HG03520 (cell line): ENCODE data around the gene KIF13A.
"Not testable (repeated sequence)": the region's sequence is repeated elsewhere in the genome, so short reads cannot be mapped to it uniquely, and the experiment has no call there.

ENCODE experiments used
- ATAC-seq: cut with Tn5 transposase; IDR thresholded peaks from one replicate; pipeline ENCODE4 v1.9.1; 2021; ENCODE audit warnings: mild to moderate bottlenecking, moderate library complexity; ENCODE audit not compliant: unreplicated experiment

KIF13A gene

GRCh38 chr6:17935188-17936149, 52.0 kb downstream of the KIF13A start:
- no peak for ATAC-seq

GRCh38 chr6:17933716-17934115, 53.7 kb downstream of the KIF13A start:
- no peak for ATAC-seq

GRCh38 chr6:17932330-17932852, 55.0 kb downstream of the KIF13A start:
- ATAC-seq = no peak

- no peak for ATAC-seq
These were observed 56.2 kb downstream of the KIF13A start for GRCh38 chr6:17931227-17931626.

GRCh38 chr6:17930321-17930993, 57.0 kb downstream of the KIF13A start:
- ATAC-seq = no peak

- ATAC-seq = no peak
These were observed 58.7 kb downstream of the KIF13A start for GRCh38 chr6:17928514-17929430.

GRCh38 chr6:17927705-17928104, 59.7 kb downstream of the KIF13A start:
- no peak for ATAC-seq

GRCh38 chr6:17923401-17923863, 64.0 kb downstream of the KIF13A start:
- ATAC-seq = no peak

- ATAC-seq = no peak
These were observed 66.0 kb downstream of the KIF13A start for GRCh38 chr6:17921454-17921853.

GRCh38 chr6:17919496-17919895, 67.9 kb downstream of the KIF13A start:
- ATAC-seq = no peak

- ATAC-seq = no peak
These were observed 69.3 kb downstream of the KIF13A start for GRCh38 chr6:17917837-17918763.

GRCh38 chr6:17914651-17915050, 72.8 kb downstream of the KIF13A start:
- no peak for ATAC-seq

- no peak for ATAC-seq
These were observed 74.9 kb downstream of the KIF13A start for GRCh38 chr6:17912521-17912920.

GRCh38 chr6:17911656-17912055, 75.8 kb downstream of the KIF13A start:
- ATAC-seq = not testable (repeated sequence)

GRCh38 chr6:17910189-17910588, 77.2 kb downstream of the KIF13A start:
- ATAC-seq = no peak

- ATAC-seq = no peak
These were observed 78.6 kb downstream of the KIF13A start for GRCh38 chr6:17908831-17909230.

- no peak for ATAC-seq
These were observed 79.8 kb downstream of the KIF13A start for GRCh38 chr6:17907406-17908229.
